Pulmonary artery endothelial cell (primary cell): Measurements from ENCODE around the gene PFKP. TPM values are rescaled to one million over a fixed set of nuclear protein-coding genes. Genes with fewer than 3 reads are reported as not detected.

Experiments
- DNase-seq: peaks from one replicate; pipeline ENCODE4 v3.0.0-alpha.2; 2011; ENCODE audit warnings: low read depth, low spot score
- total RNA-seq: library from RNA; depleted of rRNA; stranded (reverse); fragments of >200 nt; gene quantifications from 2 replicates; pipeline ENCODE4 v1.2.3, GENCODE V29; 2014

PFKP gene
- total RNA-seq, 1 donor from 2014 or later, result 471 TPM

DNA sequence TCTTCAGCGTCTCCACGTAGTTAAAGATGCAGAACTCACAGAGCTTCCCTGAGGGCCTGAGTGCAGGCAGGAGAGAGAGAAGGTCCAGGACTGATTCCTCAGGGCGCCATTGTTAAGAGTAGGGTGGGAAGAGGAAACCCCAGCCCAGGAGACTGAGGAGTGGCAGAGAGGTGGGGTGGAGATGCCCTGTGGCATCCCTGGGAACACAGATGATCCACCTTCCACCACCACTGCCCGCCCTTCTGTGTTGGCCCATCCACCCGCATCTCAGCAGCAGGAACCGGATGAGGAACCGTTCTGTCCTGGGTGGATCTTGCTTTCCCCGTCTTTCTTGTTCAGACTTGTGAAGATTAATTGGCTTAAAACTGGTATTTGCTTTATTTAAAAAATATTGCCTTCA lies 48.3 kb downstream of the PFKP start:
- no peak for DNase-seq

DNA sequence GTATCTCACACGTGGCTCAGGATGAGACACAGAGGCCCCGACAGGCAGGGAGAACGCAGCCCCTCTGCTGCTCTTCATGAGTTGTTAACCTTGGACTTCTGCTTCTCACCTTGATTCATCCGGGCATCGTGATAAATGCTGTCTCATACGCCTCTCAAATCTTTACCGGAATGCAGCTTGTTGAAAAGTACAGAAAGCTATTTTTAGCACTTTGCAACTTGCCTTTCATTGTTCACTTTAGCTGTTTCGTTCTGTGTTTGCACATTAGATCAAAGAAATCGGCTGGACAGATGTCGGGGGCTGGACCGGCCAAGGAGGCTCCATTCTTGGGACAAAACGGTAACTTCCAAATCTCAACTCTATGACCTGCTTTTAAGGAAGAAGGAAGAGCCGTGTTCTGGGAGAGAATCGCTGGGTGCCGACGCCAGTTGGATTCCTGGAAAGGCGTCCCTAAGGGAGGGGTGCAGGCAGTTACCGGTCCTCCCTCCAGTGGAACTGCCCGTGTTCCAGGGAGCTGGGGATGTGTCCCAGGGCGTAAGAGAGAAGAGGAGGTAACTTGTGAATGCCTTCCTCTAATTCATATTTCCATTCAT lies 49.3 kb downstream of the PFKP start:
- DNase-seq, result no peak

DNA sequence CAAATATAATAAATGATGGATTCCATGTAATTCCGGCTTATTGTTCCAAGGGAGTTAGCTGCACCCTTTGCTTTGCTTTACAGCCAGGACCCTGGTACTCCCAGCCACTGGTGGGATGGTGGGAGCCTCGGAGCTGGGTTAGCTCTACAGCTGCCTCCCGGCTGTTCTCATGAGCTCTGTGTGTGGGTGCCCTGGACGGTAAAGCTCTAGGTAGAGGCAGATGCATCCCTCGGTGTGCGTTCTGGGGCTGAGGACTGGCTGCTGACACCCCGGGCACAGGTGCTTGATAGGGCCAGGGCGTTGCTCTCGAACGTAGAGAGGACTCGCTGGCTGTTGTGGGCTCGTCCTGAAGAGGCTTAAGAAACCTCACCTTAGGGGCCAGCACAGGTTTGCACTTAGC lies 50.1 kb downstream of the PFKP start:
- no peak for DNase-seq

GRCh38 chr10:3118641-3119091 lies 51.3 kb downstream of the PFKP start:
- no peak for DNase-seq

- DNase-seq, result no peak
Measured at GRCh38 chr10:3119796-3120459, 52.6 kb downstream of the PFKP start.

DNA sequence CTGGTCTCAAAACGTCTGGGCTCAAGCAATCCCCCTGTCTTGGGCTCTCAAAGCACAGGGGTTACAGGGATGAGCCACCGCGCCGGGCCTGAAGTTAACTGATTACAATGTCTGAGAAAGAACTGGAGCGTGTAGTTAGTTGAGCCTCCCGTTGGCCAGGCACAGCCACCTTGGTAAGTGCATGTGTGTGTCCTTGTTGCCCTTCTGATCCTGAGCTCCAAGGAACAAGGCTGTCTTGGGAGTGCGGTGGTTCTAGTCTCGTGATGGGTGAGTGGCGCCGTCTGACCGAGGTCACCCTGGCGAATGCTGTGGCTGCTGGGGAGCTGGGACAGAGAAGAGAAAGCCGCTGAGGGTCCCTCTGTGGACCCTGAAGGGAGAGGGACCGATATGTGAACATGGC lies 54.7 kb downstream of the PFKP start:
- no peak for DNase-seq

GRCh38 chr10:3122486-3123205 lies 55.3 kb downstream of the PFKP start:
- DNase-seq, result no peak

DNA sequence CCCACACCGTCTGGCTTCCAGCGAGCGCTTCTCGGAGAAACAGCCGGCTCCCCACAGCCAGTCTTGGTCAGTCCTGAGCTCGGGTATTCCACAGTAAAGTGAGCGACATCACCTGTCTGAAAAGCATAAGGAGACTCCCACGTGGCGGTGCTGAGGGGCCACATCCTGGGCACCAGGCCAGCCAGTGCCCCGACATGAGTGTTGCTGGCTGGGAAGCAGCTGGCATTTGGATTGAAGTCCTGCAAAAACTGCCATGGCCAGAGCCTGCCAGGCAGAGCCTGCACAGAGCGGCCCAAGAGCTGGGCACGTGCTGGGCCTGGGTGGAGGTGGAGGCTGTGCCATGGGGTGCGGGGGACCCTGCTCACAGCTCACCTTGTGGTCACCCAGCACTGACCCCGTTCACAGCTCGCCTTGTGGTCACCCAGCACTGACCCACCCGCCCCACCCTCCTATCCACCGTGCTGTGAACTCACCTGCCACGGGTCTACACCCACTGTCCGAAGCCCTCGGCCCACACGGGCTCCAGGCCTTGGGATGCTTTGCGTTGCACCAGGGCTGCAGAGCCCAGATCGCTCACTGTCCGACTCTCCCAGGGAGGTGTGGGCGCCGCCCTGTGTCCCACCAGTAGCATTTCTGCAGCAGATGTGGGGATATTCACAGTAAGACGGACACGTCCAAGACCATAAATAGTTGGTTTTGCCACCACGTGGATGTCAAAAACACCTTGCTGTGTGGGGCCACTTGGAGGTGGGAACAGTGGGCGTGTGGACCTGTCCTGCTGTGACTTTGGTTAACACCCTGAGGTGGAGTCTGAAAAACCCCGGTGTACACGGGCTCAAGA lies 56.4 kb downstream of the PFKP start:
- no peak for DNase-seq

GRCh38 chr10:3124412-3125175 lies 57.2 kb downstream of the PFKP start:
- DNase-seq, result no peak

- DNase-seq, result no peak
Measured at GRCh38 chr10:3125527-3126170, 58.3 kb downstream of the PFKP start.

DNA sequence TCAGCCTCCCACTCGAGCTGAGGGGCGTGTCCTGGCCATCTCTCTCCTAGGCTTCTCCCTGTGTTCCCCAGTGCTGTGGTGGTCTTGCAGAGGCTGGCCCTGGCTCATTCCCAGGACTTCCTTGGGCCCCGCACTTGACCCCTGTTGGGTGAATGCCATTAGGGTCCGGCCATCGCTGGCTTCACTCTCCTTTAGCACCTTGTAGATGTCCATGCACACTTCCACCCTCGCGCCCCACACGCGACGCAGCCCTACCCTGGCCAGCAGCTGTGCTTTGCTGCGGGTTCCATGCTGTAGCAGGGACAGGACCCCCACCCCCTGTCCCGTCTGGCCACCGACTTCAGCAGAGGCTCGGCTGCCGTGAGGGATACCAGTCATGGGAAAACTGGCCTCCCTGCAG lies 58.9 kb downstream of the PFKP start:
- DNase-seq, result no peak

GRCh38 chr10:3126741-3127346 lies 59.5 kb downstream of the PFKP start:
- DNase-seq, result no peak

DNA sequence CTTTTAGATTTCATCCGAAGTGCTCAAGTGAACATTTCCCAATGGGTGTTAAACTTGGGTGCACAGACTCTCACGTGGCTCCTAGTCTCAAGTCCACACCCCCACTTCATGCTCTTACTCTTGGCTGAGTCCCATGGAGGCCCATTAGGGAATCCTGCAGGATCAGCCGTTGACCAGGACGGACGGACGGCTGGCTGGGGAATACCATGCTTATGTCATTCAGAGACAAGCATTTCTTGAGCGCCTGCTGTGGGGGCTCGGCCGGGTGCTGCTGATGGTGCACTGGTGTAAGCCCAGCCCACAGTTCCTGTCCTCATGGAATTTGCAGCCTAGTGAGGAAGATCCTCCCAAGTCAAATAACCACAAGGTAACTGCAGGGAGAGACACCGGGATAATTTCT lies 60.6 kb downstream of the PFKP start:
- no peak for DNase-seq

- no peak for DNase-seq
Measured at GRCh38 chr10:3128379-3129130, 61.2 kb downstream of the PFKP start.

DNA sequence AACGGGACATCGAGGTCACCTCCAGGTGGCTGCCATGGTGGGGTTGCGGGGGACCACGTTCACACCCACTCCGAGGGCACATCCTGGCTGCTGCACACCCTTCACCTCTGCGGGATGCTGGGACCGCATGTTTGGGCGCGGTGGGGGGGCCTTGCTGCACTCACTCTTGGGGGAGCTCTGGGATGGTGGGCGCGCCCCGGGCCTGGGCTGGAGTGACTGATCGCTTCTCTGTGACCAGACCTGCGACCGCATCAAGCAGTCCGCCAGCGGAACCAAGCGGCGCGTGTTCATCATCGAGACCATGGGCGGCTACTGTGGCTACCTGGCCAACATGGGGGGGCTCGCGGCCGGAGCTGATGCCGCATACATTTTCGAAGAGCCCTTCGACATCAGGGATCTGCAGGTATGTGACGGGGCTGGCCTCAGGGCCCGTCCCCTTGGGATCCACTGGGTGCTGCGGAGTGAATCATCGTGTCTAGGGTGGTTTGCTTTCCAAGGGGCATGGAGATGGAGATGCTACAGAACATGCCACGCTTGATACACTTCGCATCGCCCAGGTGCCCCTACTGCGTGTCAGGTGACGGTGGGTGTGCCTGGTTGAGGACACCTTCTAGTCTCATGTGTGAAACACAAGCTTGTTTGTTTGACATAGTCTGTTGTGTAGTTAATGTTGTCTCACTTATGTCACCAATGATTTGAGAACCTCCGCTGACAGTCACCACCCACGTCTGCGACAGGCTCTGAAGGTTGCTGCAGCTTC lies 62.4 kb downstream of the PFKP start:
- DNase-seq, result no peak

GRCh38 chr10:3131098-3131497 lies 63.8 kb downstream of the PFKP start:
- no peak for DNase-seq

- no peak for DNase-seq
Measured at GRCh38 chr10:3132036-3133025, 65.0 kb downstream of the PFKP start.
